Muscle of back (tissue), 11 donors: ENCODE data around the gene NCKAP5. TPM values are rescaled to one million over a fixed set of nuclear protein-coding genes. Genes with fewer than 3 reads are reported as not detected.
A peak's percentile ranks its signal among the peaks of the same experiment; 100 is the strongest.

ENCODE experiments used
- DNase-seq, 3 donors: peaks; one replicate each; pipeline versions ENCODE4 v3.0.0 to v3.0.0-alpha.2; 2013
- polyA plus RNA-seq, 10 donors: library from polyadenylated mRNA; unstranded; fragments of 120-200 nt; gene quantifications; one replicate each; pipeline ENCODE4 v1.2.1, GENCODE V29; 2013; ENCODE audit not compliant: insufficient read length in 10 of 10

NCKAP5 gene
- polyA plus RNA-seq, 10 donors: 3.3 to 8.8 (median 6.7) TPM

GRCh38 chr2:133425612-133426011 is 142.7 kb downstream of the NCKAP5 start:
- no peak for DNase-seq

DNA sequence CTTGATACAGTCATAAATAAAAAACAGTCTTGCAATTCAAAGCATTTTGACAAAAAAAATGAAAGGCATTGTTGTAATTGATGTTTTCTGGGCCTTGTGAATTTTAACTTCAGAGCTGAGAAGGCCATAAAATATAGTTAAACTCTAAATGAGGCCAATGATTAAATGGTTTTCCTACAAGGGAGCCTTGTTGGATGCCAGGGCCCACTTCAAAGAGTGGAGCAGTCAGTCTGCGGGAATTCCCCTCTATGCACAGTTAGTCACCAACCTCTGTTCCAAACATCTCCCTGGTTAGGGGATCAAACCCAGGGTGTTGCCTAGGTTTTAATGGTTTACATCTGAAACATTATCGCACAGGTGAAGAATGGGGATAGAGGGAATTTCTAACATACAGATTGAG is 143.4 kb downstream of the NCKAP5 start:
- no peak for DNase-seq

GRCh38 chr2:133422931-133423351 is 145.3 kb downstream of the NCKAP5 start:
- DNase-seq: peak in 1 of 3 donors; percentile 41

DNA sequence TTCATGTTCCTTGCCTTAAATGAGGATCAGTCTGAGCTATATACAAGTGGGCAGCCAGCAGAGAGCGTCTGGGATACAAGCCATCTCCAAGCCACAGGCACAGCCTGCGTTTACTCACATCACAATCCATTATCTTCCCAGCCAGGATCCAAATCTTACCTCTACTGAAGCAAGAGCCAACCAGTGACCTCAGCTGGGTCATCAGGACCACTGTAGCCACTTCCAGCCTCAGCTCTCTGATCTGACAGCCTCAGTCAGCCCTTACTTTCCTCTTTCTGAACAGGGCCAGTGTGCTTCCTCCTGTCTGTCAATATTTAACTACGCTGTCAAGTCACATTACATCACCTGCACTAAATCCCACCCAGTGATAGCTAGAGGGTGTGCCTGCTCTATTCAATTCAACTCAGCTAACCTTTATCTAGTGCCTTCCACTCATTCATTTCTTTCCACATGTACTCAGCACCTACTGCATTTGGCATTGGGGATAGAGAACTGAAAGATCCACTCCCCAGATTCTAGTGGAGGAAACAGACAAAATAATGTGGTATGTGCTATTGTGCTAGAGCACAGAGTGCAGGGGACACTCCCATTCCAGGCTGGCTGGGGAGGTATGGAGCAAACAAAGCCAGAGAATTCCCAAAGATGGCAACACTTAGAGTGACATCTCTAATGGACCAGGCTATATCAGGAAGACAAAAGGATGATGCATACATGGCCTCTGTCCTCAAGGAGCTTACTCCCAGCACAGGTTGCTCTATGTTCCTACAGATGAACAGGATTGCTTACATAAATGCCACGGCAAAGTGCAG is 146.5 kb downstream of the NCKAP5 start:
- peak in 1 of 3 donors; percentile 52 for DNase-seq

DNA sequence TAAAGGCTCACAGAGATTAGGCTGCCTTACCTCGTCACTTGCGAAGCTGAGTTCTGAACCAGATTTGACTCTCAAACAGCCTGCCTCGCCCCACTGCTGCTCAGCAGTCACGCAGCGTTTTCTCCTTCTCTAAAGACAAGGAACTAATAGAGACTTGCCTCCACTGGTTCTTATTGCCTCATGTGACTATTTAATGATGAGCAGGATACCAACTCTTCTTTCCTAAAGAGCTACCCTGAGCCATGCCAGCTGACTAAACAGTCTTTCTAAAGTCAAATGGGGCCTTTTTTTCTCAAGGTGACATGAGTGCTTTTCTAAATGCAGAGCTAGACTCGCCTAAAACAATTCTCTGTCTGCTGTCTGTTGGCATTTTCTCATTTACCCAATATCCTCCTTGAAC is 147.5 kb downstream of the NCKAP5 start:
- no peak for DNase-seq

DNA sequence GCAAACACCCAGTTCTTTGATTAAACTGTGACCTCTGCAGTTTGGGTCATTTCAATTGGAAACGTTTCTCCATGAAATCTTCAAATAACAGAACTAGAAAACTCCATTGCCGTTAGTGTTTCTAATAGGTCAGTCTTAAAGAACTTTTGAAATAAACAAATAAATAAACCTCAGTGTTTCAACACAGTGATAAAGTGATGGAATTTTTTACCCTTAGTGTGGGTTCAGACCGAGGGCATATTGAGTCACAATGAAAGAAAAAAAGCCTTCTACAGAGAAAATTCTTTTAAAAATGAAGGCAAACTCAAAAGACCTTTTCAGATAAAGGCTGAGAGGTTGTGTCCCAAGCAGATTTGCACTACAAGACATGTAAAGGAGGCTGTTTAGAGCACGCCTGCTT is 149.6 kb downstream of the NCKAP5 start:
- no peak for DNase-seq

GRCh38 chr2:133418021-133418420 is 150.2 kb downstream of the NCKAP5 start:
- no peak for DNase-seq

GRCh38 chr2:133417415-133417814 is 150.8 kb downstream of the NCKAP5 start:
- DNase-seq: no peak

GRCh38 chr2:133416736-133417135 is 151.5 kb downstream of the NCKAP5 start:
- DNase-seq: peak; percentile 58 to 79 (median 61)

GRCh38 chr2:133416146-133416545 is 152.1 kb downstream of the NCKAP5 start:
- peak in 1 of 3 donors; percentile 45 for DNase-seq

DNA sequence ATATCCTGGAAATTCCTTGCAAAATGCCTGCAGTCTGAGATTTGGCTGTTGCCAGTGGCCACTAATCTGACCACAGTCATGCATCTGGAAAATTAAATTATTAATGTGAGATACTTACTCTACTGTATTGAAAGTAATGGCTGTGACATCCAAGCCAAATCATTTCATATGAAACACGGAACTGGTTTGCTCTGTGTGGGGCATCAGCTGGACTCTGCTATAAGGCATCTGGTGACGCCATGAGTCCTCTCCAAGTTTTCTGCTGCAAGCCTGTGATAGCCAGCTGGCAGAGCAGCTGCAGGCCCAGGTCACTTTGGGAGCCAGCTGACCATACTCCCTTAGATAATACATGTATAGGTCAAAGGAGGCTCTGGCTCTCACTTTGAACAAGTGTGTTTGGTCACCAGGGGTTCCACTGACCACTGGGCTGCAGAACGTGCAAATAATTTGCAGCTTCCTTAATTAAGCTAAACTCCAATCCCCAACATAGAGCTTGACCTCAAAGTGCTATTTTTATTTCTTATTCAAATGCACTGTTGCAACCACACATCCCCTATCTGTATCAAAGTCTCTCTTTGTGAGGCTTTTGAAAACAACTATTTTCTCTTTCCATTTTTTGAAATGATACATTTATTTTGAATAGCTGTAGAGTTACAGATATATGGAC is 152.9 kb downstream of the NCKAP5 start:
- peak in 2 of 3 donors; percentile 50 to 70 for DNase-seq

GRCh38 chr2:133414486-133415209 is 153.6 kb downstream of the NCKAP5 start:
- no peak for DNase-seq

DNA sequence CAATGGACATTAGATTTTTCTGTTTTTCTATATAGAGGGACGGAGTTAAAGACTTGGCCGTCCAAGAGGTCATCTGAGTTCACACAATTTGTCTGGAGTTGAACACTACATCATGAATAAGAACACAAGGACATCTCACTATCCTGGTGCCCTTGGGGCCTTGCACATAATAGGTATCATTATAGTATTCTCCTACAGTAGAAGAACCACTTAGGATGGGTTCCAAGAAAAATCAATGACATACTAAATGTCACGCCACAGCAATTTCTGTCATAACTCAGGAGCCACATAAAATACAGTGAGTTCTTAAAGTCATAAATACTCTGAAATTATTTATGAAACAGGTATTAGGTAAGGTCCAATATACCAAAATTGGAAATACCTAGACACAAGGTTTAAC is 154.4 kb downstream of the NCKAP5 start:
- no peak for DNase-seq

GRCh38 chr2:133412694-133413093 is 155.6 kb downstream of the NCKAP5 start:
- no peak for DNase-seq

DNA sequence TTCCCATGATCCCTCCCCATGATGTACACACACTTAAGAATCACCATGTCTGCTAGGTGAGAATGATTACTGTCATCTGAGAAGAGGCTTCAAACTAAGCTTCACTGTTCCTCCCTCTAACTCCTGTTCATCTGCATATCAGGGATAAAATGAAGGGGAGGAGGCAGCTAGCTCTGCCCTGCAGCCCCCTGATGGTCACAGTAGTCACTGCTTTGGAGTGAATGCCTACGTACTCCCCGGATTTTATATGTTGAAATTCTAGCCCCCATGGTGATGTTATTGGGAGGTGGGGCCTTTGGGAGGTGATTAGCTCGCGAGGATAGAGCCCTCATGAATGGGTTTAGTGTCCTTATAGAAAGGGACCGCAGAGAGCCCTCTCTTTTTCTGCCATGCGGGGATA is 156.4 kb downstream of the NCKAP5 start:
- DNase-seq: no peak

- DNase-seq: no peak
Observed at GRCh38 chr2:133411101-133411500, 157.2 kb downstream of the NCKAP5 start.

- no peak for DNase-seq
Observed at GRCh38 chr2:133409581-133410285, 158.5 kb downstream of the NCKAP5 start.

- DNase-seq: no peak
Observed at GRCh38 chr2:133408671-133409070, 159.6 kb downstream of the NCKAP5 start.

GRCh38 chr2:133407341-133407740 is 160.9 kb downstream of the NCKAP5 start:
- DNase-seq: no peak

DNA sequence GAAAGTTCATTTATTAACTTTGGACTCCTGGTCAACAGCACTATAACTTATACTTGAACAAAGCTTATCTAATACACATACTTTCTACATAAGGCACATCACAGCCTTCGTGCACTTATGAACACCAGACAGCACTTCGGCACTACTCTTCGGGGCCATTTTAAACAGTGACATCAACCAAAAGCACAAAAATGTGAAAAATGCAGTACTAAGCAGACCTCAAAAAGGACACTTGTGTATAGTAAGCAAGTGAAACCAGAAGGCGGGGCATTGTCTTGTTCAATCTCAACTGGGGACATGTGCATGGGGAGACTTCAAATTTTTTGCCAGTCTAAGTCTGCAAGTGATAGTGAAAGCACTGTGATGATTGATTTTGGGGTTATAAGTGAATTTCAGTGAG is 163.0 kb downstream of the NCKAP5 start:
- DNase-seq: no peak

DNA sequence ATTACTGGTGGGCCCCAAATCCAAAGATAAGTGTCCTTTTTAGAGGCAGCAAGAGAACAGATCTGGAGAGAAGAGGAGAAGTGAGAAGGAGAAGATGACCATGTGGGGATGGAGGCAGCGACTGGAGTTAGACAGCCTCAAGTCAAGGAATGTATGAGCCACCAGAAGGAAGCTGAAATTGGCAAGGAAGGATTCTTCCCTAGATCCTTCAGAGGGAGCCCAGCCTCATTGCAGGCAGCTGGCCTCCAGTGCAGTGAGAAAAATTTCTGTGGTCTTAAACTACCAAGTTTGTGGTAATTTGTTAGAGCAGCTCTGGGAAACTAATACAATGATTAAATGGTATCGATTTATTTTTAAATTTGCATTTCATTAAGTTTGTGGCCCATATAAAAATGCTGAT is 167.9 kb downstream of the NCKAP5 start:
- no peak for DNase-seq

GRCh38 chr2:133393895-133394294 is 174.4 kb downstream of the NCKAP5 start:
- no peak for DNase-seq
